Upper lobe of left lung (tissue), 6 donors: ENCODE results near the gene PRM1. TPM values are rescaled to one million over a fixed set of nuclear protein-coding genes. Genes with fewer than 3 reads are reported as not detected.

Experiments
- ATAC-seq, 2 donors: fragments of 200-7000 bp; cut with Tn5 transposase; one replicate each; pipeline ENCODE4 v1.9.1; 2022; ENCODE audit warnings: mild to moderate bottlenecking in 2 of 2, moderate library complexity in 2 of 2; ENCODE audit not compliant: low FRiP score in 2 of 2
- DNase-seq, 2 donors: peaks; one replicate each; pipeline ENCODE4 v3.0.0-alpha.2; 2019 to 2020
- H3K27ac ChIP-seq, 4 donors: fragments of 200-600 bp; sonication (generic); one replicate each; pipeline ENCODE4 v1.5.1; 2016 to 2019
- H3K27me3 ChIP-seq, 4 donors: fragments of 200-600 bp; sonication (generic); one replicate each; pipeline ENCODE4 v1.5.1; 2017 to 2019
- H3K36me3 ChIP-seq, 4 donors: fragments of 200-600 bp; sonication (generic); one replicate each; pipeline ENCODE4 v1.5.1; 2016 to 2019
- H3K4me1 ChIP-seq, 4 donors: fragments of 200-600 bp; sonication (generic); one replicate each; pipeline ENCODE4 v1.5.1; 2018 to 2019
- H3K4me3 ChIP-seq, 4 donors: fragments of 200-600 bp; sonication (generic); one replicate each; pipeline ENCODE4 v1.5.1; 2017 to 2019; ENCODE audit warnings: mild to moderate bottlenecking in 2 of 4, moderate library complexity in 1 of 4
- H3K9me3 ChIP-seq, 4 donors: fragments of 200-600 bp; sonication (generic); one replicate each; pipeline ENCODE4 v1.5.1; 2018 to 2019
- EP300 ChIP-seq, 4 donors: sonication (generic); formaldehyde crosslinking; IDR thresholded peaks; one replicate each; pipeline ENCODE4 v1.5.1; 2017; ENCODE audit warnings: antibody characterized with exemption in 4 of 4, control low read depth in 2 of 4
- POLR2A ChIP-seq, 4 donors: fragments of 450-650 bp; IDR thresholded peaks; one replicate each; pipeline ENCODE4 v1.5.1; 2016 to 2017; ENCODE audit warnings: antibody characterized with exemption in 4 of 4, mild to moderate bottlenecking in 2 of 4
- POLR2AphosphoS5 ChIP-seq, 2 donors: sonication (generic); formaldehyde crosslinking; IDR thresholded peaks; one replicate each; pipeline ENCODE4 v1.5.1; 2017; ENCODE audit warnings: antibody characterized with exemption in 2 of 2
- WGBS, 2 donors: methylation state at CpG; one replicate each; pipeline ENCODE4 v1.1.5; 2017 to 2018; 5-methylcytosine and 5-hydroxymethylcytosine counted together
- total RNA-seq, 6 donors: library from RNA; depleted of rRNA in 4 of 6; stranded (reverse); fragments of >200 nt in 4 of 6; gene quantifications; one replicate each; pipeline versions ENCODE4 v1.1.0 to v1.2.1, GENCODE V29; 2016 to 2021
- TF ChIP-seq, protein P1 (sequence below), 6 experiments: fragments of 450-650 bp in 4 of 6; fragments of 200-600 bp in 2 of 6; sonication (generic) in 2 of 6; IDR thresholded peaks; one replicate each; pipeline ENCODE4 v1.5.1; 2016 to 2019; ENCODE audit warnings: antibody characterized with exemption in 6 of 6
- donor health status: DM: no; HTN: no; CAD: no; lungs with moderate emphysema.
- donor health status: DM: no; HTN: yes; CAD: no; lungs with severe emphysema.

The PRM1 gene
- total RNA-seq, 6 donors from 2014 or later, result not detected

DNA sequence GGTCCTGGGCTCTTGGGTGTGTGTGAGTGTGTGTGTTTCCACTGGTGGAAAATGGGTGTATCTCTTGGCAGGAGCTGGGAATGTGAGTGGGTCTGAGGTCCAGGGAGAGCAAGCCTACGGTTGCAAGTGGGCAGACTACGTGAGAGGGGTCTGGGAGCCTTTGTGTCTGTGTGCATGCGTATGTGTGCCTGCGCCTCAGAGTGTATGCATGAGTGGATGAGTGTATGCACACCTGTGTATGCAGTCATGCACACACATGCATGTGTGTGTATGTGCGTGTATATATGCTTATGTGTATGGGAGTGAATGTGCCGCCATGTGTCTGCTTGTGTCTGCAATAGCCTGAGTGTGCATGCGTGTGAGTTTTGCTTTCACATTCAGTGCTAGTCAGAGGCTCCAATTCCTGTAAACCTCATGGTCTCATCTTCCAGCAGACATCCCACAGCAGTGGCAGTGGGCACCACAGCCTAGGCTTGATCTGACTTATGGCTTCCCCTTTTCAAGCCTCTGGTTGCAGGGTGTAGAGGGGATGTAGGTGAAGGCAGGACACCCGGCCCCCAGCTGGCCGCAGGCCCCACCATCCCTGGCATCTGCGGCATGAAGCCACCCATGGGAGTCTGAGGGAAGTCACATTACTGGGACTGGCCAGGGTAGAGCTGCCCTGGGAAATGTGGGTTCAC, 44.4 kb upstream of the PRM1 start:
- 86% methylated on average over 6 to 10 of the region's 10 CpGs for WGBS, 2 donors
- TF ChIP-seq, protein P1, sequence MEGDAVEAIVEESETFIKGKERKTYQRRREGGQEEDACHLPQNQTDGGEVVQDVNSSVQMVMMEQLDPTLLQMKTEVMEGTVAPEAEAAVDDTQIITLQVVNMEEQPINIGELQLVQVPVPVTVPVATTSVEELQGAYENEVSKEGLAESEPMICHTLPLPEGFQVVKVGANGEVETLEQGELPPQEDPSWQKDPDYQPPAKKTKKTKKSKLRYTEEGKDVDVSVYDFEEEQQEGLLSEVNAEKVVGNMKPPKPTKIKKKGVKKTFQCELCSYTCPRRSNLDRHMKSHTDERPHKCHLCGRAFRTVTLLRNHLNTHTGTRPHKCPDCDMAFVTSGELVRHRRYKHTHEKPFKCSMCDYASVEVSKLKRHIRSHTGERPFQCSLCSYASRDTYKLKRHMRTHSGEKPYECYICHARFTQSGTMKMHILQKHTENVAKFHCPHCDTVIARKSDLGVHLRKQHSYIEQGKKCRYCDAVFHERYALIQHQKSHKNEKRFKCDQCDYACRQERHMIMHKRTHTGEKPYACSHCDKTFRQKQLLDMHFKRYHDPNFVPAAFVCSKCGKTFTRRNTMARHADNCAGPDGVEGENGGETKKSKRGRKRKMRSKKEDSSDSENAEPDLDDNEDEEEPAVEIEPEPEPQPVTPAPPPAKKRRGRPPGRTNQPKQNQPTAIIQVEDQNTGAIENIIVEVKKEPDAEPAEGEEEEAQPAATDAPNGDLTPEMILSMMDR (IDR thresholded peaks at IDR 0.05), result no peak
- TF ChIP-seq EP300 (IDR thresholded peaks at IDR 0.05) (no peak), POLR2A (IDR thresholded peaks at IDR 0.05) (no peak)

DNA sequence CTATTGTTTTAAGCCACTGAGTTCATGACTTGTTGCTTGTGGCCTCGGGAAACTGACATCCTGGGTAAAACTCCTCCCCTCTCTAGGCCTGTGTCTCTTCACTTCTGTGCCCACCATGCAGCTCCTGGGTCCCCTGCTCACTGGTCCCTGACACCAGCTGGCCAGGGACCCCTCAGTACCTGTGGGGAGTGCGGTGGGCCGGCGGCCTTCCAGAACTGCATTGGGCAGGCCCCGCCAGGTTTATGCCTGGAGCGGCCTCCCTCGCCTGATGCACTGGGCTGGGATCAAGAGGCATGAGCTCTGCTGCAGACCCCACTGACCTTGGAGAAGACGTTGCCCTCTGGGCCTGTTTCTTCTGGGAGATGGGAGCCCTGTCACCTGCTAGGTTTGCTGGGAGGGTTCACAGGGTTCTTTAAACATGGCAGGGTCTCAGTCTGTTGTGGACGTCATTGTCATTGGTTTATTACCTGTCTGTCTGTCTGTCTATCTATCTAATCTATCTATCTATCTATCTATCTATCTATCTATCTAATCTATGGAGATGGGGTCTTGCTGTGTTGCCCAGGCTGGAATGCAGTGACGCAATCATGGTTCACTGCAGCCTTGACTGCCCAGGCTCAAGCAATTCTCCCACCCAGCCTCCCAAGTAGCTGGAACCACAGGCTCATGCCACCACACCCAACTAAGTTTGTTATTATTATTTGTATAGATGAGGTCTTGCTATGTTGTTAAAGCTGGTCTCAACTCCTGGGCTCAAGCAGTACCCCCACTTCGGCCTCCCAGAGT, 42.6 kb upstream of the PRM1 start:
- no peak overlapping the region for H3K4me3 ChIP-seq
- H3K9me3 ChIP-seq, result no peaks in the 10 kb centered on the region
- peaks cover 11 to 16% (median 12%) of the 10 kb centered on the region in 4 donors for H3K4me1 ChIP-seq
- no peaks in the 10 kb centered on the region for H3K27me3 ChIP-seq
- TF ChIP-seq POLR2AphosphoS5 (IDR thresholded peaks at IDR 0.05) (no peak), POLR2A (IDR thresholded peaks at IDR 0.05) (no peak), EP300 (IDR thresholded peaks at IDR 0.05) (no peak)
- TF ChIP-seq, protein P1 (IDR thresholded peaks at IDR 0.05), result no peak
- 89 to 97% methylated on average over 4 to 11 of the region's 11 CpGs for WGBS, 2 donors
- H3K27ac ChIP-seq, result no peak overlapping the region
- no peaks in the 10 kb centered on the region for H3K36me3 ChIP-seq
- DNase-seq (peak in 1 of 2 donors; percentile 72), ATAC-seq (no peak)

More for the DNA sequence above, 44.4 kb upstream of the PRM1 start:
- Histone ChIP-seq H3K4me1 (peaks cover 17 to 21% (median 21%) of the 10 kb centered on the region in 4 donors), H3K9me3 (no peaks in the 10 kb centered on the region), H3K4me3 (no peak overlapping the region), H3K36me3 (no peaks in the 10 kb centered on the region), H3K27me3 (no peaks in the 10 kb centered on the region), H3K27ac (peak overlapping the region in 1 of 4 donors; percentile 7)
- no peak for ATAC-seq
- no peak for DNase-seq

DNA sequence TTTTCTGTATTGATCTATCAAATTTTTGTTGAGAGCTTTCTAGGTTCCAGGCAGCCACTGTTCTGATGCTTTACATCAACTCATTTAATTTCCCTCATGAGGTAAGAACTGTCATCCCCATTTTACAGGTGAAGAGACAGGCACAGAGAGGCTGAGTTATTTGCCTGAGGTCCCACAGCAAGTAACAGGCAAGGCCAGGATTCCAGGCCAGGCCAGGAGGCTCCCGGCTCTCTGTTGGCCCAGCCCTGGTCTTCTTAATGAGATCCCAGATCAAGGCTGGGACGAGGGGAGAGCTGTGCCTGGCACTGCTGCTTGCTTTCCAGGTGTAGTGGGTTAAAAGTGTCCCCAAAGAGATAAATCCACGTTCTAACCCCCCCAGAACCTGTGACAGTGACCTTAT, 41.7 kb upstream of the PRM1 start:
- Histone ChIP-seq H3K27ac (no peak overlapping the region), H3K4me3 (no peak overlapping the region), H3K36me3 (no peaks in the 10 kb centered on the region), H3K27me3 (no peaks in the 10 kb centered on the region), H3K9me3 (no peaks in the 10 kb centered on the region), H3K4me1 (peaks cover 2 to 7% (median 2%) of the 10 kb centered on the region in 4 donors)
- no peak for DNase-seq
- TF ChIP-seq POLR2AphosphoS5 (IDR thresholded peaks at IDR 0.05), result no peak
- ATAC-seq, result no peak
- 93 to 97% methylated on average over 2 to 3 of the region's 3 CpGs for WGBS, 2 donors

DNA sequence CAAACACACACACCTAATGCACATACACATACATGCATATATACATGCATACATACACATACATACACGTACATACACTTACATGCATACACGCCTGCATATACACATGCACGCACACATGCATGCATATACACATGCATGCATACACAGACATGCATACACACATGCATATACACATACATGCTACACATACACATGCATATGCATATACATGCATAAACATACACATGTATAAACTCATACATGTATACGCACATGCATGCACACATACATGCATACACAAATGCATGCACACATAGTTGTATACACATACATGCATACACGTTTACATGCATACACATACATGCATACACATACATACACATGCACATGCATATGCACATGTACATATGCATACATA, 40.5 kb upstream of the PRM1 start:
- TF ChIP-seq EP300 (IDR thresholded peaks at IDR 0.05), result no peak
- TF ChIP-seq, protein P1 (IDR thresholded peaks at IDR 0.05), result no peak
- no peak for TF ChIP-seq POLR2A (IDR thresholded peaks at IDR 0.05)
- TF ChIP-seq POLR2AphosphoS5 (IDR thresholded peaks at IDR 0.05), result no peak
- no peaks in the 10 kb centered on the region for H3K27me3 ChIP-seq
- H3K9me3 ChIP-seq, result no peaks in the 10 kb centered on the region
- WGBS, 2 donors, result 66 to 92% methylated on average over 5 of the region's 5 CpGs
- DNase-seq, result no peak
- H3K4me3 ChIP-seq, result no peak overlapping the region
- H3K27ac ChIP-seq, result no peak overlapping the region
- H3K36me3 ChIP-seq, result no peaks in the 10 kb centered on the region
- H3K4me1 ChIP-seq, result peaks cover 0 to 5% (median 0%) of the 10 kb centered on the region in 4 donors
- ATAC-seq, result no peak

DNA sequence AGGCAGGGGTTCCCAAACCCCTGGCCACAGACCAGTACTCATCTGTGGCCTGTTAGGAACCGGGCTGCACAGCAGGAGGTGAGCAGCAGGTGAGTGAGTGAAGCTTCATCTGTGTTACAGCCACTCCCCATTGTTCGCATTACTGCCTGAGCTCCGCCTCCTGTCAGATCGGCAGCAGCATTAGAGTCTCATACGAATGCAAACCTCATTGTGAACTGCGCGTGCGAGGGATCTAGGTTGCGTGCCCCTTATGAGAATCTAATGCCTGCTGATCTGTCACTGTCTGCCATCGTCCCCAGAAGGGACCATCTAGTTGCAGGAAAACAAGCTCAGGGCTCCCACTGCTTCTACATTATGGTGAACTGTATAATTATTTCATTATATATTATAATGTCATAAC, 39.0 kb upstream of the PRM1 start:
- no peak overlapping the region for H3K27ac ChIP-seq
- no peak for DNase-seq
- no peak overlapping the region for H3K4me3 ChIP-seq
- H3K9me3 ChIP-seq, result no peaks in the 10 kb centered on the region
- peaks cover 0 to 7% (median 2%) of the 10 kb centered on the region in 4 donors for H3K4me1 ChIP-seq
- TF ChIP-seq POLR2AphosphoS5 (IDR thresholded peaks at IDR 0.05), result no peak
- WGBS, 2 donors, result 79 to 94% methylated on average over 9 to 10 of the region's 10 CpGs
- H3K36me3 ChIP-seq, result no peaks in the 10 kb centered on the region
- H3K27me3 ChIP-seq, result no peaks in the 10 kb centered on the region
- no peak for ATAC-seq
